HCT116 (cell line): ENCODE results near the gene USH1G. TPM values are rescaled to one million over a fixed set of nuclear protein-coding genes. Genes with fewer than 3 reads are reported as not detected.

Experiments used
- ATAC-seq: fragments of 200-7000 bp; cut with Tn5 transposase; 2 replicates; pipeline ENCODE4 v1.9.1; 2020; ENCODE audit warnings: mild to moderate bottlenecking, moderate library complexity
- BruUV-seq: library from RNA; stranded (reverse); fragments of 400-500 nt; replicated peaks from 2 replicates; lab custom pipeline; 2021; lab: Mats Ljungman, UMichigan
- CTCF ChIA-PET: fragments of 300-600 bp; sonication (Branson Sonifier 250); formaldehyde crosslinking; loops from one replicate; lab custom pipeline; 2021; ENCODE audit warnings: antibody characterized with exemption; lab: Charles Lee
- POLR2A ChIA-PET: fragments of 300-600, 350-600 bp; sonication (Branson Sonifier 250); formaldehyde crosslinking; loops from one replicate; lab custom pipeline; 2021; ENCODE audit warnings: antibody characterized with exemption; lab: Charles Lee
- RAD21 ChIA-PET, 2 experiments: fragments of 300-600 bp; sonication (Branson Sonifier 250); formaldehyde crosslinking; loops; one replicate each; lab custom pipeline; 2023; ENCODE audit warnings: low total read pairs in 2 of 2; ENCODE audit not compliant: uncharacterized antibody in 2 of 2, unreplicated experiment in 2 of 2, low non-redundant PET in 1 of 2; lab: Charles Lee
- DNase-seq: peaks from one replicate; pipeline ENCODE4 v3.0.0-alpha.2; 2010; ENCODE audit warnings: low read depth, low spot score
- H2AFZ ChIP-seq: fragments of 200-600 bp; shearing (Covaris generic), sonication (generic); 2 replicates; pipeline ENCODE4 v1.6.1; 2017; ENCODE audit warnings: low read depth, mixed run types, mixed read lengths, antibody characterized with exemption, low read length; ENCODE audit not compliant: poor library complexity, severe bottlenecking
- H3K27ac ChIP-seq: 2 replicates; pipeline ENCODE4 v1.5.1; 2012; ENCODE audit warnings: low read depth, low read length
- H3K27me3 ChIP-seq: fragments of 200-600 bp; sonication (generic); 2 replicates; pipeline ENCODE4 v1.6.1; 2016; ENCODE audit warnings: mixed run types, low read length, mixed read lengths; ENCODE audit not compliant: insufficient read depth
- H3K36me3 ChIP-seq, 2 experiments: fragments of 200-500 bp in 1 of 2; fragments of 200-600 bp in 1 of 2; sonication (Bioruptor generic) in 1 of 2; sonication (generic) in 1 of 2; 2 replicates each; pipeline versions ENCODE4 v1.5.1 to v1.6.1; 2014 to 2016; ENCODE audit warnings: low read length in 2 of 2, inconsistent platforms in 1 of 2, mixed read lengths in 1 of 2, mixed run types in 1 of 2; ENCODE audit not compliant: insufficient read depth in 2 of 2, control insufficient read depth in 1 of 2
- H3K4me1 ChIP-seq, 2 experiments: fragments of 200-600 bp in 1 of 2; sonication (generic) in 1 of 2; 2 replicates each; pipeline versions ENCODE4 v1.5.1 to v1.6.1; 2012 to 2017; ENCODE audit warnings: low read length in 2 of 2, inconsistent platforms in 1 of 2, mild to moderate bottlenecking in 1 of 2, mixed read lengths in 1 of 2, mixed run types in 1 of 2, moderate library complexity in 1 of 2; ENCODE audit not compliant: insufficient read depth in 2 of 2, control insufficient read depth in 1 of 2
- H3K4me2 ChIP-seq: fragments of 200-600 bp; sonication (generic); 2 replicates; pipeline ENCODE4 v1.6.1; 2017; ENCODE audit warnings: mixed run types, low read length, mixed read lengths
- H3K4me3 ChIP-seq, 2 experiments: fragments of 200-600 bp in 1 of 2; sonication (generic) in 1 of 2; replicated peaks in 1 of 2; 2 replicates each; pipeline ENCODE4 v1.5.1; 2011 to 2016; ENCODE audit warnings: low read length in 2 of 2, control low read depth in 1 of 2, low read depth in 1 of 2, mild to moderate bottlenecking in 1 of 2, mixed read lengths in 1 of 2, mixed run types in 1 of 2
- H3K79me2 ChIP-seq: fragments of 200-600 bp; sonication (generic); 2 replicates; pipeline ENCODE4 v1.6.1; 2017; ENCODE audit warnings: mild to moderate bottlenecking, mixed run types, low read length, moderate library complexity, mixed read lengths; ENCODE audit not compliant: insufficient read depth
- H3K9ac ChIP-seq: fragments of 200-600 bp; sonication (generic); 2 replicates; pipeline ENCODE4 v1.6.1; 2016; ENCODE audit warnings: low read length, mixed read lengths
- H3K9me2 ChIP-seq: fragments of 200-600 bp; sonication (generic), shearing (Covaris generic); 2 replicates; pipeline ENCODE4 v1.6.1; 2017; ENCODE audit warnings: mixed run types, mild to moderate bottlenecking, moderate library complexity; ENCODE audit not compliant: insufficient read depth
- H3K9me3 ChIP-seq, 2 experiments: fragments of 200-500 bp in 1 of 2; fragments of 200-600 bp in 1 of 2; sonication (Bioruptor generic) in 1 of 2; sonication (generic) in 1 of 2; 2 replicates each; pipeline ENCODE4 v1.6.1; 2014 to 2017; ENCODE audit warnings: low read length in 2 of 2, mixed read lengths in 2 of 2, inconsistent platforms in 1 of 2, low read depth in 1 of 2, mild to moderate bottlenecking in 1 of 2, mixed run types in 1 of 2, moderate library complexity in 1 of 2; ENCODE audit not compliant: control insufficient read depth in 1 of 2, insufficient read depth in 1 of 2
- H4K20me1 ChIP-seq: fragments of 200-600 bp; sonication (generic), shearing (Covaris generic); 2 replicates; pipeline ENCODE4 v1.6.1; 2017; ENCODE audit warnings: mixed run types, mild to moderate bottlenecking, moderate library complexity; ENCODE audit not compliant: insufficient read depth
- CBX3 ChIP-seq: IDR thresholded peaks from 2 replicates; pipeline ENCODE4 v1.6.1; 2012; ENCODE audit warnings: low read depth
- CEBPB ChIP-seq: IDR thresholded peaks from 2 replicates; pipeline ENCODE4 v1.6.1; 2012; ENCODE audit warnings: low read depth
- ELF1 ChIP-seq: IDR thresholded peaks from 2 replicates; pipeline ENCODE4 v1.6.1; 2012; ENCODE audit warnings: low read depth, borderline replicate concordance
- EZH2 ChIP-seq: fragments of 200-600 bp; sonication (generic); IDR thresholded peaks from 2 replicates; pipeline ENCODE4 v1.6.1; 2017; ENCODE audit warnings: antibody characterized with exemption, mixed run types
- POLR2A ChIP-seq: IDR thresholded peaks from 2 replicates; pipeline ENCODE4 v1.7.0; 2011; ENCODE audit warnings: borderline replicate concordance; ENCODE audit not compliant: insufficient read depth, insufficient read length; ENCODE audit errors: extremely low read depth
- RAD21 ChIP-seq: IDR thresholded peaks from 2 replicates; pipeline ENCODE4 v1.6.1; 2012; ENCODE audit warnings: low read depth, mild to moderate bottlenecking
- SIN3A ChIP-seq: IDR thresholded peaks from 2 replicates; pipeline ENCODE4 v1.6.1; 2012; ENCODE audit warnings: low read depth
- SP1 ChIP-seq: IDR thresholded peaks from 2 replicates; pipeline ENCODE4 v1.6.1; 2012; ENCODE audit warnings: low read depth
- SRF ChIP-seq: IDR thresholded peaks from 2 replicates; pipeline ENCODE4 v1.6.1; 2012; ENCODE audit warnings: low read depth
- TCF7L2 ChIP-seq: IDR thresholded peaks from 2 replicates; pipeline ENCODE4 v1.7.0; 2011; ENCODE audit warnings: borderline replicate concordance, inconsistent platforms; ENCODE audit not compliant: insufficient read depth, insufficient read length; ENCODE audit errors: extremely low read depth
- YY1 ChIP-seq: IDR thresholded peaks from 2 replicates; pipeline ENCODE4 v1.6.1; 2011; ENCODE audit warnings: low read length, low read depth, moderate library complexity, mild to moderate bottlenecking; ENCODE audit not compliant: insufficient replicate concordance; ENCODE audit errors: extremely low read depth
- ZFX ChIP-seq: fragments of 450-650 bp; IDR thresholded peaks from 2 replicates; pipeline ENCODE4 v1.6.1; 2017
- ZNF274 ChIP-seq: fragments of 200-500 bp; sonication (Bioruptor generic); IDR thresholded peaks from 2 replicates; pipeline ENCODE4 v1.6.1; 2014; ENCODE audit warnings: mild to moderate bottlenecking, low read depth, low read length, inconsistent platforms
- intact Hi-C: fragments of 100-400 bp; cut with micrococcal nuclease; formaldehyde crosslinking; loops from 2 replicates; pipeline ENCODE4 v1.10.0; 2022
- total RNA-seq: library from RNA; stranded (reverse); gene quantifications from one replicate; pipeline ENCODE4 v1.2.1, GENCODE V29; 2021; ENCODE audit not compliant: unreplicated experiment
- TF ChIP-seq, protein P1 (sequence below): IDR thresholded peaks from 2 replicates; pipeline ENCODE4 v1.6.1; 2012

The USH1G gene
- total RNA-seq, 1 experiment from 2014 or later: 3.1 TPM

DNA sequence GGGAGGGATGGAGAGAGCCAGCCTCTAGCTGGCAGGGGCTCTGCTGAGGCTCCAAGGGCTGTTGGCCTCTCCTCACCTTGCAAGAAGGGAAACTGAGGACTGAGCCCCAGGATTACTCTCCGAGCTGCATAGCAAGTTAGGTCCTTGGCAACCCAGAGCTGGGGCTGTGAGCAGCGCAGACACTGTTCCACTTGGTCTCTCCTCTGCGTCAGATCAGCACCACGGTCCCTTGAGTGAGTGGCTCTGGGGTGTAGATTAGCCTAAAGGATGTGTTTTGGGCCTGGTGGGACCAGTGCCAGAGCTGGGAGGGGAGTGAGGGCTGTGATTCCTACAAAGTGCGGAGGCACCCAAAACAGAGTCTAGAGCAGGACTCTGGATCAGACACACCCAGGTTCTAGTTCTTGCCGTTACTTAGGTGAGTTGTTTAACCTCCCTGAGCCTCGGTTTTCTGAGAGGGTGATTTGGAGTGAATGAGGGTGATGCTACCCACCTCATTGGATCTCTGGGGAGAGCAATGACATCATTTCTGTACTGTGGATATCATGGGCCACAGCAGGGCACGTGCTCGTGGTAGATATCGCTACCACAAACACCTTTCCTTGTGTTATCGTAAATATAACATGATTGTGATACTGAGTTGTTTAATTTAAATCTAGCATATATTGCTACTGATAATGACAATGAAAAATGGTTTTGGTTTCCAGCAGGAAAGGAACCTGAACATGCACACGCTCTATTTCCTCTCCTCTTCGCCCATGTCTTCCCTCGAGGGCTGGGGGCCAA is 21.5 kb downstream of the USH1G start:
- ATAC-seq: no peak

DNA sequence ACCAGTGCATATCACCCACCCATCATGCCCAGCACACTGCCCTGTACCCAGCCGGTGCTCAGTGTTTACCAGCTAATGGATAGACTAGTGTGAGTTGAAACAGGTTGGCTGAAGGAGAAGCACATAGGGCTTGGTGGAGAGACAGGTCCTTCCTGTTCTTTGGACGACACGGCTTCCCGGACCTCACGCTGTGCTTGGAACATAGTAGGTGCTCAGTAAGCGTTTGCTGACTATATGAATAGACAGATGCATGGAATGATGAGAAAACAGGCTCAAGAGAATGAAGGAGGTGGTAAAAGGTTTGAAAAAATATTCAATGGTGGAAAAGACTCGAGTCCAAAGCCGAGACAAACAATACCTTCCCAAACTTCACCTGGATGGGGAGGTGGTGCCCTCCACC is 22.8 kb downstream of the USH1G start:
- Histone ChIP-seq H3K9me3 (no peaks in the 10 kb centered on the region), H3K4me1 (peaks cover 3 to 19% of the 10 kb centered on the region in 2 experiments), H3K4me2 (no peak overlapping the region), H3K9ac (no peak overlapping the region), H3K36me3 (no peaks in the 10 kb centered on the region), H3K27ac (no peak overlapping the region), H3K27me3 (peaks cover 6% of the 10 kb centered on the region; the same call in 1 of the 2 replicates), H4K20me1 (no peaks in the 10 kb centered on the region), H2AFZ (no peak overlapping the region), H3K79me2 (no peaks in the 10 kb centered on the region), H3K9me2 (no peaks in the 10 kb centered on the region), H3K4me3 (no peak overlapping the region)
- POLR2A ChIA-PET: no interaction called here
- DNase-seq (no peak), ATAC-seq (no peak)
- no TSS peak for BruUV-seq
- CTCF ChIA-PET: no interaction called here
- RAD21 ChIA-PET: no interaction called here
- intact Hi-C loops: no loop called here
- TF ChIP-seq, protein P1, sequence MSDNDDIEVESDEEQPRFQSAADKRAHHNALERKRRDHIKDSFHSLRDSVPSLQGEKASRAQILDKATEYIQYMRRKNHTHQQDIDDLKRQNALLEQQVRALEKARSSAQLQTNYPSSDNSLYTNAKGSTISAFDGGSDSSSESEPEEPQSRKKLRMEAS: no peak
- TF ChIP-seq ZNF274 (no peak), EZH2 (no peak), CEBPB (no peak), CBX3 (no peak), RAD21 (no peak), POLR2A (no peak), ZFX (no peak), YY1 (no peak), ELF1 (no peak), SP1 (no peak), SIN3A (no peak), SRF (no peak)

More for the DNA sequence above, 21.5 kb downstream of the USH1G start:
- Histone ChIP-seq H3K27ac (no peak overlapping the region), H3K4me3 (no peak overlapping the region), H3K9me2 (no peaks in the 10 kb centered on the region), H3K4me2 (no peak overlapping the region), H3K4me1 (peaks cover 3 to 26% of the 10 kb centered on the region in 2 experiments), H3K9ac (no peak overlapping the region), H3K79me2 (no peaks in the 10 kb centered on the region), H3K9me3 (no peaks in the 10 kb centered on the region), H4K20me1 (no peaks in the 10 kb centered on the region), H2AFZ (no peak overlapping the region), H3K27me3 (peaks cover under 1% of the 10 kb centered on the region; the same call in 1 of the 2 replicates)
- no TSS peak for BruUV-seq
- intact Hi-C loops: no loop called here
- CTCF ChIA-PET: no interaction called here
- DNase-seq: no peak
- RAD21 ChIA-PET: no interaction called here
- POLR2A ChIA-PET: interaction anchor here (0.6 to 0.8 kb wide), 2 partner anchors 12 to 56 kb away, joined by 3 to 4 read pairs; no protein-coding TSS in a partner anchor
- no peak for TF ChIP-seq CBX3
- no peak for TF ChIP-seq TCF7L2
- TF ChIP-seq, protein P1: no peak
- TF ChIP-seq ZFX: no peak
- TF ChIP-seq, all 23 proteins: peak for 0
- H3K36me3 ChIP-seq: no peaks in the 10 kb centered on the region
